IMR-90 (cell line): ENCODE data around the gene ARMH1. TPM values are rescaled to one million over a fixed set of nuclear protein-coding genes. Genes with fewer than 3 reads are reported as not detected.

ENCODE experiments used
- ATAC-seq: fragments of 200-7000 bp; cut with Tn5 transposase; 2 replicates; pipeline ENCODE4 v1.9.1; 2020; ENCODE audit warnings: low read depth, mild to moderate bottlenecking, moderate library complexity
- BruUV-seq: library from RNA; stranded (reverse); fragments of 400-500 nt; replicated peaks from 2 replicates; lab custom pipeline; 2021; lab: Mats Ljungman, UMichigan
- CTCF ChIA-PET: fragments of 300-600 bp; formaldehyde crosslinking; extraction: SDS; loops from one replicate; lab custom pipeline; 2021; ENCODE audit warnings: antibody characterized with exemption; lab: Yijun Ruan, JAX
- POLR2A ChIA-PET: fragments of 300-600 bp; sonication (Branson Sonifier 250); formaldehyde crosslinking; loops from one replicate; lab custom pipeline; 2022; ENCODE audit warnings: antibody characterized with exemption; ENCODE audit not compliant: unreplicated experiment; lab: Charles Lee
- DNase-seq: peaks from one replicate; pipeline ENCODE4 v3.0.0; 2013
- H2AFZ ChIP-seq: replicated peaks from 2 replicates; pipeline ENCODE3; 2013; ENCODE audit warnings: low read length, mild to moderate bottlenecking; ENCODE audit not compliant: poor library complexity
- H2AK5ac ChIP-seq: 2 replicates; pipeline ENCODE4 v1.6.1; 2013; ENCODE audit warnings: low read depth, low read length, inconsistent platforms
- H2AK9ac ChIP-seq: replicated peaks from 2 replicates; pipeline ENCODE3; 2013; ENCODE audit warnings: mild to moderate bottlenecking, low read depth, low read length, moderate library complexity; ENCODE audit not compliant: poor library complexity
- H2BK120ac ChIP-seq: 2 replicates; pipeline ENCODE4 v1.6.1; 2013; ENCODE audit warnings: low read depth, low read length, inconsistent platforms
- H2BK15ac ChIP-seq: 3 replicates; pipeline ENCODE4 v1.6.1; 2013; ENCODE audit warnings: low read depth, low read length, inconsistent platforms
- H2BK20ac ChIP-seq: 2 replicates; pipeline ENCODE4 v1.6.1; 2013; ENCODE audit warnings: low read depth, mild to moderate bottlenecking, inconsistent platforms, low read length, moderate library complexity
- H2BK5ac ChIP-seq: 2 replicates; pipeline ENCODE4 v1.6.1; 2013; ENCODE audit warnings: mild to moderate bottlenecking, low read depth, low read length, inconsistent platforms; ENCODE audit not compliant: poor library complexity, severe bottlenecking
- H3K14ac ChIP-seq: replicated peaks from 2 replicates; pipeline ENCODE4 v1.6.1; 2013; ENCODE audit warnings: low read depth, low read length, inconsistent platforms
- H3K18ac ChIP-seq: 2 replicates; pipeline ENCODE4 v1.6.1; 2013; ENCODE audit warnings: low read depth, low read length, control low read depth
- H3K23ac ChIP-seq: 2 replicates; pipeline ENCODE4 v1.6.1; 2013; ENCODE audit warnings: low read depth, low read length, inconsistent platforms
- H3K27ac ChIP-seq: 2 replicates; pipeline ENCODE4 v1.5.1; 2013; ENCODE audit warnings: mild to moderate bottlenecking, control low read depth, low read length; ENCODE audit not compliant: insufficient read depth
- H3K27me3 ChIP-seq: 2 replicates; pipeline ENCODE4 v1.6.1; 2013; ENCODE audit warnings: low read length; ENCODE audit not compliant: control insufficient read depth, insufficient read depth
- H3K36me3 ChIP-seq: 2 replicates; pipeline ENCODE4 v1.6.1; 2013; ENCODE audit warnings: low read length, mixed read lengths; ENCODE audit not compliant: control insufficient read depth, insufficient read depth
- H3K4ac ChIP-seq: 2 replicates; pipeline ENCODE4 v1.6.1; 2013; ENCODE audit warnings: low read depth, low read length, inconsistent platforms
- H3K4me1 ChIP-seq: 2 replicates; pipeline ENCODE4 v1.6.1; 2013; ENCODE audit warnings: low read length, mixed read lengths; ENCODE audit not compliant: control insufficient read depth, insufficient read depth
- H3K4me2 ChIP-seq: 2 replicates; pipeline ENCODE4 v1.6.1; 2013; ENCODE audit warnings: low read depth, mild to moderate bottlenecking, control low read depth, low read length, moderate library complexity
- H3K4me3 ChIP-seq: 2 replicates; pipeline ENCODE4 v1.5.1; 2013; ENCODE audit warnings: low read depth, mild to moderate bottlenecking, control low read depth, low read length, moderate library complexity; ENCODE audit not compliant: insufficient read depth
- H3K56ac ChIP-seq: 2 replicates; pipeline ENCODE4 v1.6.1; 2013; ENCODE audit warnings: low read length, inconsistent platforms; ENCODE audit not compliant: insufficient read depth; ENCODE audit errors: extremely low read depth
- H3K79me1 ChIP-seq, 2 experiments: 2 replicates each; pipeline ENCODE4 v1.6.1; 2013; ENCODE audit warnings: low read length in 2 of 2, inconsistent platforms in 1 of 2, low read depth in 1 of 2
- H3K9ac ChIP-seq: 2 replicates; pipeline ENCODE4 v1.6.1; 2013; ENCODE audit warnings: low read depth, low read length, control low read depth
- H3K9me1 ChIP-seq: 2 replicates; pipeline ENCODE4 v1.6.1; 2013; ENCODE audit warnings: low read length, inconsistent platforms; ENCODE audit not compliant: insufficient read depth
- H3K9me3 ChIP-seq: 2 replicates; pipeline ENCODE4 v1.6.1; 2013; ENCODE audit warnings: low read length; ENCODE audit not compliant: control insufficient read depth, insufficient read depth
- H4K20me1 ChIP-seq: 2 replicates; pipeline ENCODE4 v1.6.1; 2013; ENCODE audit warnings: low read length, inconsistent platforms; ENCODE audit not compliant: insufficient read depth
- H4K5ac ChIP-seq: 2 replicates; pipeline ENCODE4 v1.6.1; 2013; ENCODE audit warnings: mild to moderate bottlenecking, low read depth, low read length, control low read depth
- H4K8ac ChIP-seq, 2 experiments: 2 replicates each; pipeline ENCODE4 v1.6.1; 2013; ENCODE audit warnings: low read depth in 2 of 2, low read length in 2 of 2, control low read depth in 1 of 2, inconsistent platforms in 1 of 2
- H4K91ac ChIP-seq: 2 replicates; pipeline ENCODE4 v1.6.1; 2013; ENCODE audit warnings: low read depth, low read length, inconsistent platforms; ENCODE audit not compliant: insufficient read depth
- BHLHE40 ChIP-seq: fragments of 150-350 bp; IDR thresholded peaks from 2 replicates; pipeline ENCODE4 v1.6.1; 2016; ENCODE audit warnings: mild to moderate bottlenecking, low read depth, low read length
- CTCF ChIP-seq: conservative IDR thresholded peaks from 2 replicates; pipeline ENCODE4 v1.5.1; 2012; ENCODE audit warnings: mild to moderate bottlenecking, low read depth, low read length, improper control_type of control experiment
- FOS ChIP-seq: fragments of 150-350 bp; IDR thresholded peaks from 2 replicates; pipeline ENCODE4 v1.6.1; 2016; ENCODE audit warnings: low read depth, low read length
- MAZ ChIP-seq: IDR thresholded peaks from 2 replicates; pipeline ENCODE4 v1.6.1; 2012; ENCODE audit warnings: low read depth, mild to moderate bottlenecking, low read length, improper control_type of control experiment, moderate library complexity, borderline replicate concordance
- MXI1 ChIP-seq: IDR thresholded peaks from 2 replicates; pipeline ENCODE4 v1.6.1; 2012; ENCODE audit warnings: low read depth, mild to moderate bottlenecking, low read length, moderate library complexity, borderline replicate concordance
- NFE2L2 ChIP-seq: fragments of 150-350 bp; IDR thresholded peaks from 2 replicates; pipeline ENCODE4 v1.6.1; 2016; ENCODE audit warnings: low read depth, mild to moderate bottlenecking, low read length
- POLR2A ChIP-seq: IDR thresholded peaks from 2 replicates; pipeline ENCODE4 v1.6.1; 2012; ENCODE audit warnings: mild to moderate bottlenecking, low read depth, low read length
- RAD21 ChIP-seq: IDR thresholded peaks from 2 replicates; pipeline ENCODE4 v1.6.1; 2012; ENCODE audit warnings: low read length, improper control_type of control experiment
- SMC3 ChIP-seq: fragments of 150-350 bp; IDR thresholded peaks from 2 replicates; pipeline ENCODE4 v1.6.1; 2016; ENCODE audit warnings: low read depth, mild to moderate bottlenecking, antibody characterized with exemption, low read length, moderate library complexity
- WGBS, 2 experiments: methylation state at CpG; one replicate each; pipeline versions ENCODE4 v1.1.5 to v1.1.7; 2013; ENCODE audit warnings: missing lambda C conversion rate in 2 of 2; ENCODE audit not compliant: insufficient read length in 1 of 2; ENCODE audit errors: extremely low coverage in 2 of 2; 5-methylcytosine and 5-hydroxymethylcytosine counted together
- dilution Hi-C: fragments of 300-500 bp; cut with HindIII; formaldehyde crosslinking; loops from one replicate; pipeline ENCODE4 v1.14.3; 2018; ENCODE audit warnings: low sequenced_read_pairs; ENCODE audit not compliant: unreplicated experiment
- in situ Hi-C: fragments of 300-500 bp; cut with MboI; formaldehyde crosslinking; loops from 3 replicates; pipeline ENCODE4 v1.14.3; 2019; ENCODE audit warnings: low sequenced_read_pairs, inconsistent platforms, mixed read lengths
- intact Hi-C: fragments of 100-400 bp; cut with micrococcal nuclease; formaldehyde crosslinking; loops from 2 replicates; pipeline ENCODE4 v1.10.0; 2022
- polyA plus RNA-seq, 3 experiments: library from polyadenylated mRNA; depleted of rRNA; stranded (reverse); fragments of >200 nt; gene quantifications; 2 replicates each; pipeline ENCODE4 v1.2.3, GENCODE V29; 2012; ENCODE audit warnings: low replicate concordance in 1 of 3
- total RNA-seq: library from RNA; depleted of rRNA; stranded (reverse); fragments of >200 nt; gene quantifications from 2 replicates; pipeline ENCODE4 v1.2.3, GENCODE V29; 2012

The ARMH1 gene
- total and polyA plus RNA-seq, 2 of the 4 experiments (the other 2 are of a cell fraction), result 0.36 to 0.72 TPM

GRCh38 chr1:44652445-44653106 lies 21.9 kb upstream of the ARMH1 start:
- H3K56ac ChIP-seq, result no peak overlapping the region
- 100% methylated on average over 1 of the region's 7 CpGs; no CpG with 5 or more reads in 1 of the 2 experiments for WGBS, 2 experiments
- BruUV-seq, result no TSS peak
- no peak overlapping the region for H3K27ac ChIP-seq
- H3K4me3 ChIP-seq, result no peak overlapping the region
- no peak overlapping the region for H2BK120ac ChIP-seq
- in situ Hi-C loops (loop anchor here (5.0 kb wide), 2 partner anchors 45 to 275 kb away; no protein-coding TSS in a partner anchor), dilution Hi-C loops (no loop called here), intact Hi-C loops (loop anchor here (1.0 to 5.0 kb wide), 4 partner anchors 43 to 432 kb away; no protein-coding TSS in a partner anchor)
- H4K8ac ChIP-seq, result no peak overlapping the region
- TF ChIP-seq SMC3 (peak; percentile 92), BHLHE40 (no peak), MXI1 (no peak), POLR2A (0 out of 2 replicates have a peak, but pooled peaks have one; percentile 41), MAZ (peak; percentile 26; the same call in 1 of the 2 replicates), RAD21 (peak; percentile 98), FOS (no peak), NFE2L2 (no peak), CTCF (peak; percentile 95)
- H3K4me2 ChIP-seq, result no peak overlapping the region
- no peak overlapping the region for H2AK5ac ChIP-seq
- H2BK15ac ChIP-seq, result no peak overlapping the region
- H3K36me3 ChIP-seq, result peaks cover 25% of the 10 kb centered on the region
- H3K23ac ChIP-seq, result no peak overlapping the region
- 0 out of 2 replicates have a peak, but pooled peaks cover 11% of the 10 kb centered on the region for H4K20me1 ChIP-seq
- no peak overlapping the region for H3K4ac ChIP-seq
- H3K9ac ChIP-seq, result no peak overlapping the region
- no peaks in the 10 kb centered on the region for H3K79me1 ChIP-seq
- H2AK9ac ChIP-seq, result peak overlapping the region; percentile 3
- peak; percentile 98 for ATAC-seq
- no peak overlapping the region for H2AFZ ChIP-seq
- H4K5ac ChIP-seq, result no peak overlapping the region
- H3K4me1 ChIP-seq, result no peaks in the 10 kb centered on the region
- no peaks in the 10 kb centered on the region for H3K27me3 ChIP-seq
- H4K91ac ChIP-seq, result no peak overlapping the region
- H2BK20ac ChIP-seq, result no peak overlapping the region
- POLR2A ChIA-PET, result no interaction called here
- CTCF ChIA-PET, result interaction anchor here (0.6 to 3.1 kb wide), 17 partner anchors 10 to 604 kb away, joined by 3 to 39 read pairs (median 4); partner anchors contain the start of genes ARMH1 and TMEM53
- peak; percentile 42 for DNase-seq
- no peak overlapping the region for H3K18ac ChIP-seq
- H2BK5ac ChIP-seq, result no peak overlapping the region
- H3K9me1 ChIP-seq, result no peaks in the 10 kb centered on the region; the same call in 1 of the 2 replicates
- H3K9me3 ChIP-seq, result no peaks in the 10 kb centered on the region
- no peak overlapping the region for H3K14ac ChIP-seq
